Measurements from ENCODE around the gene KCNH5. TPM values are rescaled to one million over a fixed set of nuclear protein-coding genes. Genes with fewer than 3 reads are reported as not detected.

The KCNH5 gene
- total and polyA plus RNA-seq, 4 donors = not detected

- Histone ChIP-seq H3K9ac (ENCODE audit: low read depth in 1 of 2, low read length in 2 of 2) (no peak overlapping the region), H3K4me1 (ENCODE audit: control insufficient read depth in 4 of 4, insufficient read depth in 4 of 4, low read length in 3 of 4) (no peaks in the 10 kb centered on the region), H3K27me3 (ENCODE audit: control insufficient read depth in 4 of 4, insufficient read depth in 4 of 4, low read length in 3 of 4) (no peaks in the 10 kb centered on the region), H3K4me3 (ENCODE audit: low read depth in 1 of 3, low read length in 3 of 3) (no peak overlapping the region), H3K36me3 (ENCODE audit: control insufficient read depth in 4 of 4, insufficient read depth in 3 of 4, low read depth in 1 of 4, low read length in 3 of 4) (no peaks in the 10 kb centered on the region), H3K27ac (ENCODE audit: low read depth in 1 of 2, low read length in 2 of 2) (no peak overlapping the region), H3K9me3 (ENCODE audit: control insufficient read depth in 4 of 4, low read length in 3 of 4) (no peaks in the 10 kb centered on the region)
- TF ChIP-seq FOXA1 (IDR thresholded peaks at IDR 0.05) (no peak), CTCF (IDR thresholded peaks at IDR 0.05; ENCODE audit: low read depth, low read length, missing input control) (no peak), MAX (IDR thresholded peaks at IDR 0.05) (no peak), EGR1 (IDR thresholded peaks at IDR 0.05; ENCODE audit: low read depth in 2 of 2) (no peak), TAF1 (conservative IDR thresholded peaks at IDR 0.05) (no peak), YY1 (IDR thresholded peaks at IDR 0.05) (no peak), GABPA (IDR thresholded peaks at IDR 0.05 in 1 of 2, conservative IDR thresholded peaks at IDR 0.05 in 1 of 2) (no peak), REST (IDR thresholded peaks at IDR 0.05) (no peak), JUND (IDR thresholded peaks at IDR 0.05) (no peak), ZBTB33 (IDR thresholded peaks at IDR 0.05) (no peak), FOXA2 (IDR thresholded peaks at IDR 0.05) (no peak), HNF4A (conservative IDR thresholded peaks at IDR 0.05) (no peak), RXRA (IDR thresholded peaks at IDR 0.05) (no peak), SP1 (IDR thresholded peaks at IDR 0.05) (no peak), NR2F2 (IDR thresholded peaks at IDR 0.05) (no peak), ATF3 (IDR thresholded peaks at IDR 0.05) (no peak), HNF4G (IDR thresholded peaks at IDR 0.05) (no peak), RAD21 (IDR thresholded peaks at IDR 0.05) (no peak)
- no peak for DNase-seq (ENCODE audit: low spot score)
- WGBS = 93% methylated on average over 4 of the region's 4 CpGs
Observed at GRCh38 chr14:62673014-62673755, 372.1 kb downstream of the KCNH5 start.

All from liver (tissue), 9 donors.